ENCODE results near the gene ERGIC2. TPM values are rescaled to one million over a fixed set of nuclear protein-coding genes. Genes with fewer than 3 reads are reported as not detected.

ERGIC2 gene
- total RNA-seq, 1 experiment from 2014 or later: 69.8 TPM

- Histone ChIP-seq H3K56ac (ENCODE audit: insufficient read length, low read depth, low read length) (no peak overlapping the region), H2BK12ac (ENCODE audit: insufficient read length, low read depth, low read length) (no peak overlapping the region), H4K5ac (ENCODE audit: insufficient read length, low read depth, low read length) (no peak overlapping the region), H3K23me2 (ENCODE audit: insufficient read length, low read depth, low read length, poor library complexity, severe bottlenecking) (no peaks in the 10 kb centered on the region), H2BK15ac (ENCODE audit: low read depth, low read length) (no peak overlapping the region), H3K27ac (ENCODE audit: insufficient read length, low read depth, low read length) (no peak overlapping the region), H4K20me1 (ENCODE audit: control insufficient read depth, insufficient read depth, insufficient read length) (no peaks in the 10 kb centered on the region), H2BK5ac (ENCODE audit: insufficient read length, low read length) (no peak overlapping the region), H3K18ac (ENCODE audit: insufficient read length, low read depth, low read length) (no peak overlapping the region), H3K4me1 (ENCODE audit: insufficient read depth, low read length) (peaks cover 4% of the 10 kb centered on the region; the same call in 1 of the 2 replicates), H3K79me2 (ENCODE audit: insufficient read depth, low read length) (no peaks in the 10 kb centered on the region), H3K79me1 (ENCODE audit: insufficient read depth, low read depth, low read length, poor library complexity, severe bottlenecking) (no peaks in the 10 kb centered on the region), H3K9me3 (ENCODE audit: control insufficient read depth, low read depth, low read length) (peaks cover 12% of the 10 kb centered on the region), H3T11ph (ENCODE audit: low read length) (no peak overlapping the region), H2BK20ac (ENCODE audit: low read depth, low read length, poor library complexity, severe bottlenecking) (no peak overlapping the region), H2BK120ac (ENCODE audit: low read depth, low read length, poor library complexity, severe bottlenecking) (no peak overlapping the region), H3K27me3 (ENCODE audit: insufficient read depth, low read length) (no peaks in the 10 kb centered on the region), H4K91ac (ENCODE audit: insufficient read length, low read depth, low read length) (no peak overlapping the region), H4K8ac (replicated peaks; ENCODE audit: insufficient read length, low read depth, low read length) (no peak overlapping the region), H3K4ac (ENCODE audit: low read depth, low read length) (no peak overlapping the region), H2AFZ (ENCODE audit: low read length) (no peak overlapping the region), H3K9ac (ENCODE audit: extremely low read depth, insufficient read length, low read length) (no peak overlapping the region), H2AK5ac (ENCODE audit: insufficient read length, low read length) (no peak overlapping the region), H3K23ac (ENCODE audit: insufficient read length, low read depth, low read length) (no peak overlapping the region), H3K14ac (ENCODE audit: insufficient read depth, low read length) (no peak overlapping the region), H3K4me2 (ENCODE audit: insufficient read depth, insufficient read length, low read length) (no peak overlapping the region)
- no peak for DNase-seq
- Mint-ChIP-seq H3K4me1 (peaks cover 9 to 11% of the 10 kb centered on the region in 2 experiments), H3K27me3 (ENCODE audit: low read depth) (no peaks in the 10 kb centered on the region), H3K27ac (no peak overlapping the region), H3K36me3 (ENCODE audit: insufficient read depth in 1 of 3, low read depth in 3 of 3) (peaks cover 37 to 44% (median 37%) of the 10 kb centered on the region in 3 experiments), H3K9me3 (peaks cover 36 to 38% of the 10 kb centered on the region in 2 experiments), H3K4me3 (no peak overlapping the region)
- no peak for TF ChIP-seq CTCF (conservative IDR thresholded peaks at IDR 0.05)
- no CpG with 5 or more reads among the region's 2 CpGs for whole genome bisulfite sequencing (ENCODE audit: extremely low coverage, insufficient read length, low lambda C conversion rate)
Observed at GRCh38 chr12:29320295-29321085, 60.5 kb downstream of the ERGIC2 start.
